Stimulated activated CD4-positive, alpha-beta T cell treated with anti-CD3 and anti-CD28 coated beads, Interleukin-1b, Interleukin-23, amount 100 ng/mL, for 24 hours (primary cell): ENCODE results near the gene OTUD3.

Source experiments
- DNase-seq, 4 experiments: peaks; one replicate each; pipeline ENCODE4 v3.0.0-alpha.2; 2020; ENCODE audit warnings: low read depth in 4 of 4, low spot score in 1 of 4

OTUD3 gene

GRCh38 chr1:19946331-19946751, 64.1 kb downstream of the OTUD3 start:
- DNase-seq: no peak

GRCh38 chr1:19946971-19947370, 64.8 kb downstream of the OTUD3 start:
- no peak for DNase-seq

- no peak for DNase-seq
Observed at GRCh38 chr1:19949016-19949415, 66.8 kb downstream of the OTUD3 start.

GRCh38 chr1:19954059-19954458, 71.9 kb downstream of the OTUD3 start:
- DNase-seq: no peak

- no peak for DNase-seq
Observed at GRCh38 chr1:19955534-19956170, 73.5 kb downstream of the OTUD3 start.

GRCh38 chr1:19957779-19958178, 75.6 kb downstream of the OTUD3 start:
- DNase-seq: no peak

- DNase-seq: no peak
Observed at GRCh38 chr1:19960591-19960990, 78.4 kb downstream of the OTUD3 start.
